Measurements from ENCODE around the gene HECTD1. TPM values are rescaled to one million over a fixed set of nuclear protein-coding genes. Genes with fewer than 3 reads are reported as not detected.
"Not testable (repeated sequence)": the region's sequence is repeated elsewhere in the genome, so short reads cannot be mapped to it uniquely, and the experiment has no call there.

Gene HECTD1
- polyA plus RNA-seq, 1 experiment, result 70.5 TPM

GRCh38 chr14:31241450-31242114, 34.0 kb upstream of the HECTD1 start:
- POLR2A ChIA-PET, result no interaction called here
- DNase-seq (ENCODE audit: low read depth), result no peak
- H3K36me3 ChIP-seq (ENCODE audit: control insufficient read depth, insufficient read depth, low read length), result no peaks in the 10 kb centered on the region
- no peak for TF ChIP-seq CTCF (IDR thresholded peaks at IDR 0.05; ENCODE audit: insufficient read depth, low read depth, low read length)
- no peak overlapping the region for H3K4me3 ChIP-seq (ENCODE audit: low read depth, low read length)
- CTCF ChIA-PET, result interaction anchor here (0.6 to 1.2 kb wide), 3 partner anchors 8 to 49 kb away, joined by 3 to 4 read pairs (median 3); no protein-coding TSS in a partner anchor
- H3K27me3 ChIP-seq (ENCODE audit: control insufficient read depth, insufficient read depth, low read length), result no peaks in the 10 kb centered on the region

GRCh38 chr14:31239741-31240140, 32.1 kb upstream of the HECTD1 start:
- no peaks in the 10 kb centered on the region for H3K36me3 ChIP-seq (ENCODE audit: control insufficient read depth, insufficient read depth, low read length)
- no peak for DNase-seq (ENCODE audit: low read depth)
- TF ChIP-seq CTCF (IDR thresholded peaks at IDR 0.05; ENCODE audit: insufficient read depth, low read depth, low read length), result no peak
- H3K27me3 ChIP-seq (ENCODE audit: control insufficient read depth, insufficient read depth, low read length), result no peaks in the 10 kb centered on the region
- no peak overlapping the region for H3K4me3 ChIP-seq (ENCODE audit: low read depth, low read length)
- ChIA-PET CTCF (no interaction called here), POLR2A (no interaction called here)

- H3K4me3 ChIP-seq (ENCODE audit: low read depth, low read length), result no peak overlapping the region
- ChIA-PET POLR2A (no interaction called here), CTCF (no interaction called here)
- H3K36me3 ChIP-seq (ENCODE audit: control insufficient read depth, insufficient read depth, low read length), result no peaks in the 10 kb centered on the region
- H3K27me3 ChIP-seq (ENCODE audit: control insufficient read depth, insufficient read depth, low read length), result no peaks in the 10 kb centered on the region
- no peak for TF ChIP-seq CTCF (IDR thresholded peaks at IDR 0.05; ENCODE audit: insufficient read depth, low read depth, low read length)
- no peak for DNase-seq (ENCODE audit: low read depth)
Observed at GRCh38 chr14:31235462-31235861, 27.9 kb upstream of the HECTD1 start.

GRCh38 chr14:31232081-31232480, 24.5 kb upstream of the HECTD1 start:
- DNase-seq (ENCODE audit: low read depth), result no peak
- no peak for TF ChIP-seq CTCF (IDR thresholded peaks at IDR 0.05; ENCODE audit: insufficient read depth, low read depth, low read length)
- Histone ChIP-seq H3K4me3 (ENCODE audit: low read depth, low read length) (no peak overlapping the region), H3K27me3 (ENCODE audit: control insufficient read depth, insufficient read depth, low read length) (no peaks in the 10 kb centered on the region), H3K36me3 (ENCODE audit: control insufficient read depth, insufficient read depth, low read length) (no peaks in the 10 kb centered on the region)
- CTCF ChIA-PET, result no interaction called here
- POLR2A ChIA-PET, result no interaction called here

- H3K27me3 ChIP-seq (ENCODE audit: control insufficient read depth, insufficient read depth, low read length); POLR2A ChIA-PET; H3K36me3 ChIP-seq (ENCODE audit: control insufficient read depth, insufficient read depth, low read length); DNase-seq (ENCODE audit: low read depth); H3K4me3 ChIP-seq (ENCODE audit: low read depth, low read length): not testable (repeated sequence)
- CTCF ChIA-PET, result interaction anchor here (0.9 to 1.4 kb wide), 2 partner anchors 22 to 24 kb away, joined by 3 read pairs; partner anchors contain the start of gene HECTD1
Observed at GRCh38 chr14:31231272-31231671, 23.7 kb upstream of the HECTD1 start.

GRCh38 chr14:31230573-31230958, 23.0 kb upstream of the HECTD1 start:
- no peaks in the 10 kb centered on the region for H3K36me3 ChIP-seq (ENCODE audit: control insufficient read depth, insufficient read depth, low read length)
- ChIA-PET POLR2A (no interaction called here), CTCF (interaction anchor here (0.9 to 1.4 kb wide), 3 partner anchors 22 to 219 kb away, joined by 3 read pairs; partner anchors contain the start of gene HECTD1)
- no peak overlapping the region for H3K4me3 ChIP-seq (ENCODE audit: low read depth, low read length)
- no peaks in the 10 kb centered on the region for H3K27me3 ChIP-seq (ENCODE audit: control insufficient read depth, insufficient read depth, low read length)
- no peak for DNase-seq (ENCODE audit: low read depth)
- TF ChIP-seq CTCF (IDR thresholded peaks at IDR 0.05; ENCODE audit: insufficient read depth, low read depth, low read length), result no peak

All from BJ (cell line).